Parathyroid adenoma (tissue), 2 donors: ENCODE results near the gene ACTL6B.
"Not testable (repeated sequence)": the region's sequence is repeated elsewhere in the genome, so short reads cannot be mapped to it uniquely, and the experiment has no call there.

Experiments
- H2AFZ ChIP-seq: fragments of 300-600 bp; sonication (generic); one replicate; pipeline ENCODE4 v1.7.0; 2017; ENCODE audit warnings: antibody characterized with exemption, mild to moderate bottlenecking
- H3K27ac ChIP-seq: fragments of 300-600 bp; sonication (generic); one replicate; pipeline ENCODE4 v1.7.0; 2017
- H3K27me3 ChIP-seq: fragments of 300-600 bp; sonication (generic); one replicate; pipeline ENCODE4 v1.7.0; 2017; ENCODE audit warnings: low read length; ENCODE audit not compliant: control insufficient read depth, insufficient read depth
- H3K36me3 ChIP-seq: fragments of 300-600 bp; sonication (generic); one replicate; pipeline ENCODE4 v1.7.0; 2017; ENCODE audit warnings: low read length; ENCODE audit not compliant: control insufficient read depth, insufficient read depth
- H3K4me1 ChIP-seq: fragments of 300-600 bp; sonication (generic); one replicate; pipeline ENCODE4 v1.7.0; 2017; ENCODE audit warnings: control low read depth
- H3K4me2 ChIP-seq: fragments of 300-600 bp; sonication (generic); one replicate; pipeline ENCODE4 v1.7.0; 2017; ENCODE audit warnings: low read length
- H3K4me3 ChIP-seq: fragments of 300-600 bp; sonication (generic); one replicate; pipeline ENCODE4 v1.7.0; 2017; ENCODE audit warnings: low read depth, low read length
- H3K79me2 ChIP-seq: fragments of 300-600 bp; sonication (generic); one replicate; pipeline ENCODE4 v1.7.0; 2017; ENCODE audit warnings: control low read depth
- H3K9ac ChIP-seq: fragments of 300-600 bp; sonication (generic); one replicate; pipeline ENCODE4 v1.7.0; 2017; ENCODE audit warnings: mild to moderate bottlenecking
- H3K9me3 ChIP-seq: fragments of 300-600 bp; sonication (generic); one replicate; pipeline ENCODE4 v1.7.0; 2017; ENCODE audit warnings: low read length; ENCODE audit not compliant: control insufficient read depth
- TF ChIP-seq, protein P1 (sequence below): fragments of 300-600 bp; sonication (generic); IDR thresholded peaks from one replicate; pipeline ENCODE4 v1.7.0; 2017; ENCODE audit warnings: antibody characterized with exemption, mild to moderate bottlenecking
- donor health status: primary hyperparathyroidism.

The ACTL6B gene

DNA sequence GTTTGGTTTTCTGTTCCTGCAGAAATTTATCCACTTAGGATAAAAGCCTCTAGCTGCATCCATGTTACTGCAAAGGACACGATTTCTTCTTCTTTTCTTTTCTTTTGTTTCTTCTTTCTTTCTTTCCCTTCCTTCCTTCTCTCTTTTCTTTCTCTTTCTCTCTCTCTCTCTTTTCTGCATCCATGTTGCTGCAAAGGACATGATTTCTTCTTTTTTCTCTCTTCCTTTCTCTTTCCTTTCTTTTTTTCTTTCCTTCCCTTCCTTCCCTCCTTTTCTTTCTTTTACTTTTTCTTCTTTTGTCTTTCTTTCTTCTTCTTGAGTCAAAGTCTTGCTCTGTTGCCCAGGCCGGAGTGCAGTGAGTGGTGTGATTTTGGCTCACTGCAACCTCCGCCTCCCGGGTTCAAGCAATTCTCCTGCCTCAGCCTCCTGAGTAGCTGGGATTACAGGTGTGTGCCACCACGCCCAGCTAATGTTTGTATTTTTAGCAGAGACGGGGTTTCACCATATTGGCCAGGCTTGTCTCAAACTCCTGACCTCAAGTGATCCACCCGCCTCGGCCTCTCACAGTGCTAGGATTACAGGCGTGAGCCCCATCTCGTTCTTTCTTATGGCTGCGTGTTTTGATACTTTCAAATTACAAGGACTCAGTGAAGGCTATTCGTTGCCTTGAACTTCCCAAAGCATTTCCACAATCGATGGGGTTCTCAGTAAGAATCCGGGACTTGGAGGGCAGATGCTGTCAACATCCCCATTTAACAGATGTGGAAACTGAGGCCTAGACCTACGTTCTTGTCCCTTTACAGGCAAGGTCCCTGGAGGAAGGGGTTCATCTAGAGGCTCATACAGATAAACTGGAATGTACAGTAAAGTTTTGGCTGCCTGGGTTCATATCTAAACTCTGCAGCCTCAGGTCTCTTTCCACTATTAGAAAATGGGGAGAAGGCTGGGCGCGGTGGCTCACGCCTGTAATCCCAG lies 15.4 kb upstream of the ACTL6B start:
- Histone ChIP-seq H3K79me2 (no peaks in the 10 kb centered on the region), H3K9me3 (no peaks in the 10 kb centered on the region), H3K36me3 (no peaks in the 10 kb centered on the region), H2AFZ (no peak overlapping the region), H3K27me3 (no peaks in the 10 kb centered on the region), H3K27ac (no peak overlapping the region), H3K4me3 (no peak overlapping the region), H3K9ac (no peak overlapping the region), H3K4me2 (no peak overlapping the region), H3K4me1 (no peaks in the 10 kb centered on the region)
- TF ChIP-seq, protein P1, sequence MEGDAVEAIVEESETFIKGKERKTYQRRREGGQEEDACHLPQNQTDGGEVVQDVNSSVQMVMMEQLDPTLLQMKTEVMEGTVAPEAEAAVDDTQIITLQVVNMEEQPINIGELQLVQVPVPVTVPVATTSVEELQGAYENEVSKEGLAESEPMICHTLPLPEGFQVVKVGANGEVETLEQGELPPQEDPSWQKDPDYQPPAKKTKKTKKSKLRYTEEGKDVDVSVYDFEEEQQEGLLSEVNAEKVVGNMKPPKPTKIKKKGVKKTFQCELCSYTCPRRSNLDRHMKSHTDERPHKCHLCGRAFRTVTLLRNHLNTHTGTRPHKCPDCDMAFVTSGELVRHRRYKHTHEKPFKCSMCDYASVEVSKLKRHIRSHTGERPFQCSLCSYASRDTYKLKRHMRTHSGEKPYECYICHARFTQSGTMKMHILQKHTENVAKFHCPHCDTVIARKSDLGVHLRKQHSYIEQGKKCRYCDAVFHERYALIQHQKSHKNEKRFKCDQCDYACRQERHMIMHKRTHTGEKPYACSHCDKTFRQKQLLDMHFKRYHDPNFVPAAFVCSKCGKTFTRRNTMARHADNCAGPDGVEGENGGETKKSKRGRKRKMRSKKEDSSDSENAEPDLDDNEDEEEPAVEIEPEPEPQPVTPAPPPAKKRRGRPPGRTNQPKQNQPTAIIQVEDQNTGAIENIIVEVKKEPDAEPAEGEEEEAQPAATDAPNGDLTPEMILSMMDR = no peak

DNA sequence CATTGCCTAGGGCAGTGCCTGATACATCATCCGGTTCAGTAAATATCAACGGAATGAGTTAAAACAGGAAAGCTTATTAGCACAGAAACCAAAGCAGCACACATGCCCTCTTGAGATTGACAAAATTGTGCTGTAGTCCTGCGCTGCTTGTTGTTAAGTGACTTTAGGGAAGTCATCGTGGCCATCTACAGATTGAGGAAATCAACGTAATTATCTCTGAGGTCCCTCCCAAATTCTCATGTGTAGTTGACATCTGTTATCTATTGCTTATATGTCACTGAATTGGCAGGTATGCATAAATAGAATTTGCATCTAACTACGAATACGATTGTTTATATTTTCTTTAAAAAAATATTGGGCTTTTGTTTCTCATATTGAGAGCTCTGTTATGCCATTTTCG lies 13.8 kb upstream of the ACTL6B start:
- H3K36me3 ChIP-seq = no peaks in the 10 kb centered on the region
- H3K27ac ChIP-seq = no peak overlapping the region
- no peak overlapping the region for H3K4me2 ChIP-seq
- no peaks in the 10 kb centered on the region for H3K27me3 ChIP-seq
- H3K9me3 ChIP-seq = no peaks in the 10 kb centered on the region
- H3K4me1 ChIP-seq = no peaks in the 10 kb centered on the region
- H3K9ac ChIP-seq = no peak overlapping the region
- no peak overlapping the region for H3K4me3 ChIP-seq
- TF ChIP-seq, protein P1 = no peak
- no peak overlapping the region for H2AFZ ChIP-seq
- H3K79me2 ChIP-seq = no peaks in the 10 kb centered on the region

DNA sequence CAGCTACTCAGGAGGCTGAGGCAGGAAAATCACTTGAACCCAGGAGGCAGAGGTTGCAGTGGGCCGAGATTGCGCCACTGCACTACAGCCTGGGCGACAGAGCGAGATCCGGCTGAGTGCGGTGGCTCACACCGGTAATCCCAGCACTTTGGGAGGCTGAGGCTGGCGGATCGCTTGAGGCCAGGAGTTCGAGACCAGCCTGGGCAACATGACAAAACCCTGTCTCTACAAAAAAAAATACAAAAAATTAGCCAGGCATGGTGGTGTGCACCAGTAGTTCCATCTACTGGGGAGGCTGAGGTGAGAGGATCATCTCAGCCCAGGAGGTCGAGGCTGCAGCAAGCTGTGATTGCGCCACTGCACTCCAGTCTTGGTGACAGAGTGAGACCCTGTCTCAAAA lies 12.9 kb upstream of the ACTL6B start:
- not testable (repeated sequence) for H3K36me3 ChIP-seq, H3K9ac ChIP-seq, H3K4me1 ChIP-seq, H2AFZ ChIP-seq, H3K27me3 ChIP-seq, H3K4me2 ChIP-seq, H3K27ac ChIP-seq, H3K4me3 ChIP-seq, H3K79me2 ChIP-seq, H3K9me3 ChIP-seq

DNA sequence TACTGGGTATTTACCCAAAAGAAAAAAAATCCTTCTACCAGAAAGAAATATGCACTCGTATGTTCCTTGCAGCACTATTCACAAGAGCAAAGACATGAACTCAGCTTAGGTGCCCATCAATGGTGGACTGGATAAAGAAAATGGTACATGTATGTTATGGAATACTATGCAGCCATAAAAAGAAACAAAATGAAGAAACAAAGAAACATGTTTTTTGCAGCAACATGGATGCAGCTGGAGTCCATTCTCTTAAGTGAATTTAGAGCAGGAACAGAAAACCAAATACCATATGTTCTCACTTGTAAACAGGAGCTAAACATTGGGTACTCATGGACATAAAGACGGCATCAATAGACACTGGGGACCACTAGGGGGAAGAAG lies 11.8 kb upstream of the ACTL6B start:
- no peaks in the 10 kb centered on the region for H3K4me1 ChIP-seq
- H3K36me3 ChIP-seq = no peaks in the 10 kb centered on the region
- no peaks in the 10 kb centered on the region for H3K9me3 ChIP-seq
- no peaks in the 10 kb centered on the region for H3K79me2 ChIP-seq
- TF ChIP-seq, protein P1 = no peak
- H3K9ac ChIP-seq = no peak overlapping the region
- H3K4me2 ChIP-seq = no peak overlapping the region
- H3K27ac ChIP-seq = no peak overlapping the region
- H2AFZ ChIP-seq = no peak overlapping the region
- H3K27me3 ChIP-seq = no peaks in the 10 kb centered on the region
- H3K4me3 ChIP-seq = no peak overlapping the region

DNA sequence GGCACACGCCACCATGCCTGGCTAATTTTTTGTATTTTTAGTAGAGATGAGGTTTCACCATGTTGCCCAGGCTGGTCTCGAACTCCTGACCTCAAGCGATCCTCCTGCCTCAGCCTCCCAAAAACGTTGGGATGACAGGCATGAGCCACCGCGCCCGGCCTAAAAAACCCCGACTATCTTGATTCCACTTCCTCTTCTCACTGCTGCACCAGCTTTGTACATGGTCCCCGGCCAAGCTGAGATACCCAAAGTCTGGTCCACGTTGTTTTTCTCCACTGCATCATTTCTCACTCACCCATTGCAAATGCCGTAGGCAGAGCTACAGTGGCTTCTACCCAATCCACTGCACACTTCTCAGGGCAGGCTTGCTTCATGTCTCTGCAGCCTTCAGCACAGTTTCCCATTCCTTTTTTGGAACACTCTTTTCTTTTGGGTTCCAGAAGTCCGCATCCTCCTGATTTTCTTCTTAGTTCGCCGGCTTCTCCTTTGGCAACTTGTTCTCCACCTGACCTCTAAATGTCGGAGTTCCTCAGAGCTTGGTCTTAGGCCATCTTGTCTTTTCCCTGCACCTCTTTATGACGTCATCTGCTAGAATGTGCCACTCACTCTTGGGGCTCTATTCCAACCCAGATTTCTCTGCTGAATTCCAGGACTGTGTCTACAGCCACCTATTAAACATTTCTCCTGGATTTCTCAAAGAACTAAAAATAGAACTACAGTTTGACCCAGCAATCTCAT lies 11.3 kb upstream of the ACTL6B start:
- H3K9me3 ChIP-seq = no peaks in the 10 kb centered on the region
- H3K4me1 ChIP-seq = no peaks in the 10 kb centered on the region
- no peak overlapping the region for H3K4me2 ChIP-seq
- no peak overlapping the region for H3K27ac ChIP-seq
- H3K79me2 ChIP-seq = no peaks in the 10 kb centered on the region
- TF ChIP-seq, protein P1 = no peak
- no peak overlapping the region for H3K9ac ChIP-seq
- H3K27me3 ChIP-seq = no peaks in the 10 kb centered on the region
- H2AFZ ChIP-seq = no peak overlapping the region
- no peak overlapping the region for H3K4me3 ChIP-seq
- H3K36me3 ChIP-seq = no peaks in the 10 kb centered on the region
